WTC11 (cell line): ENCODE results near the gene TIE1. TPM values are rescaled to one million over a fixed set of nuclear protein-coding genes. Genes with fewer than 3 reads are reported as not detected.

Experiments used
- AFF4 ChIP-seq: sonication (generic); formaldehyde crosslinking; IDR thresholded peaks from 2 replicates; pipeline ENCODE4 v1.8.1; 2023; ENCODE audit warnings: mild to moderate bottlenecking, missing genetic modification reagents, borderline replicate concordance
- FOXJ3 ChIP-seq: sonication (generic); formaldehyde crosslinking; IDR thresholded peaks from 2 replicates; pipeline ENCODE4 v1.9.0; 2021; ENCODE audit warnings: missing genetic modification reagents, mild to moderate bottlenecking, borderline replicate concordance
- GABPB1 ChIP-seq: sonication (generic); formaldehyde crosslinking; IDR thresholded peaks from 2 replicates; pipeline ENCODE4 v1.8.1; 2023; ENCODE audit warnings: mild to moderate bottlenecking, missing genetic modification reagents
- HMGA2 ChIP-seq: fragments of 250-450 bp; sonication (Bioruptor Pico); IDR thresholded peaks from 2 replicates; pipeline ENCODE4 v1.4.0; 2021; ENCODE audit warnings: mild to moderate bottlenecking, moderate library complexity
- MAX ChIP-seq: sonication (generic); formaldehyde crosslinking; IDR thresholded peaks from 2 replicates; pipeline ENCODE4 v1.8.0; 2022; ENCODE audit warnings: mild to moderate bottlenecking, missing genetic modification reagents
- MXD4 ChIP-seq: fragments of 250-450 bp; sonication (Bioruptor Pico); IDR thresholded peaks from 2 replicates; pipeline ENCODE4 v1.8.0; 2021; ENCODE audit warnings: mild to moderate bottlenecking, moderate library complexity, borderline replicate concordance
- NFATC4 ChIP-seq: fragments of 250-450 bp; sonication (Bioruptor Pico); IDR thresholded peaks from 2 replicates; pipeline ENCODE4 v1.9.0; 2021; ENCODE audit warnings: mild to moderate bottlenecking
- RORB ChIP-seq: fragments of 250-450 bp; sonication (Bioruptor Pico); IDR thresholded peaks from 2 replicates; pipeline ENCODE4 v1.9.0; 2021; ENCODE audit warnings: mild to moderate bottlenecking
- TEAD4 ChIP-seq: sonication (generic); formaldehyde crosslinking; IDR thresholded peaks from 2 replicates; pipeline ENCODE4 v1.8.0; 2022; ENCODE audit warnings: mild to moderate bottlenecking, missing genetic modification reagents
- USF2 ChIP-seq: sonication (generic); formaldehyde crosslinking; IDR thresholded peaks from 2 replicates; pipeline ENCODE4 v1.8.1; 2023; ENCODE audit warnings: mild to moderate bottlenecking, missing genetic modification reagents, moderate library complexity
- ZBTB21 ChIP-seq: sonication (generic); formaldehyde crosslinking; IDR thresholded peaks from 2 replicates; pipeline ENCODE4 v1.8.1; 2023; ENCODE audit warnings: mild to moderate bottlenecking, missing genetic modification reagents, borderline replicate concordance
- ZNF121 ChIP-seq: sonication (generic); formaldehyde crosslinking; IDR thresholded peaks from 2 replicates; pipeline ENCODE4 v1.8.0; 2023; ENCODE audit warnings: missing genetic modification reagents
- ZNF416 ChIP-seq: fragments of 250-450 bp; sonication (Bioruptor Pico); IDR thresholded peaks from 2 replicates; pipeline ENCODE4 v1.9.0; 2021; ENCODE audit warnings: mild to moderate bottlenecking, inconsistent platforms
- total RNA-seq: library from RNA; stranded (reverse); gene quantifications from 3 replicates; pipeline ENCODE4 v1.2.3, GENCODE V29; 2021
- TF ChIP-seq, protein P1 (sequence below): sonication (generic); formaldehyde crosslinking; IDR thresholded peaks from 2 replicates; pipeline ENCODE4 v1.8.0; 2022; ENCODE audit warnings: missing genetic modification reagents
- TF ChIP-seq, protein P2 (sequence below): fragments of 250-450 bp; sonication (Bioruptor Pico); IDR thresholded peaks from 2 replicates; pipeline ENCODE4 v1.9.0; 2021; ENCODE audit warnings: mild to moderate bottlenecking
- TF ChIP-seq, protein P3 (sequence below): fragments of 250-450 bp; sonication (Bioruptor Pico); IDR thresholded peaks from 2 replicates; pipeline ENCODE4 v1.8.0; 2021; ENCODE audit warnings: mild to moderate bottlenecking
- TF ChIP-seq, protein P4 (sequence below): fragments of 250-450 bp; sonication (Bioruptor Pico); IDR thresholded peaks from 2 replicates; pipeline ENCODE4 v2.1.2; 2022; ENCODE audit warnings: mild to moderate bottlenecking, moderate library complexity
- TF ChIP-seq, protein P5 (sequence below): sonication (generic); formaldehyde crosslinking; conservative IDR thresholded peaks from 2 replicates; pipeline ENCODE4 v1.8.1; 2023; ENCODE audit warnings: mild to moderate bottlenecking, low read depth, missing genetic modification reagents, moderate library complexity
- TF ChIP-seq, protein P6 (sequence below): sonication (generic); formaldehyde crosslinking; IDR thresholded peaks from 2 replicates; pipeline ENCODE4 v1.8.1; 2023; ENCODE audit warnings: mild to moderate bottlenecking, missing genetic modification reagents, moderate library complexity

TIE1 gene
- total RNA-seq, 1 experiment from 2014 or later = 2.5 TPM

- TF ChIP-seq, protein P1, sequence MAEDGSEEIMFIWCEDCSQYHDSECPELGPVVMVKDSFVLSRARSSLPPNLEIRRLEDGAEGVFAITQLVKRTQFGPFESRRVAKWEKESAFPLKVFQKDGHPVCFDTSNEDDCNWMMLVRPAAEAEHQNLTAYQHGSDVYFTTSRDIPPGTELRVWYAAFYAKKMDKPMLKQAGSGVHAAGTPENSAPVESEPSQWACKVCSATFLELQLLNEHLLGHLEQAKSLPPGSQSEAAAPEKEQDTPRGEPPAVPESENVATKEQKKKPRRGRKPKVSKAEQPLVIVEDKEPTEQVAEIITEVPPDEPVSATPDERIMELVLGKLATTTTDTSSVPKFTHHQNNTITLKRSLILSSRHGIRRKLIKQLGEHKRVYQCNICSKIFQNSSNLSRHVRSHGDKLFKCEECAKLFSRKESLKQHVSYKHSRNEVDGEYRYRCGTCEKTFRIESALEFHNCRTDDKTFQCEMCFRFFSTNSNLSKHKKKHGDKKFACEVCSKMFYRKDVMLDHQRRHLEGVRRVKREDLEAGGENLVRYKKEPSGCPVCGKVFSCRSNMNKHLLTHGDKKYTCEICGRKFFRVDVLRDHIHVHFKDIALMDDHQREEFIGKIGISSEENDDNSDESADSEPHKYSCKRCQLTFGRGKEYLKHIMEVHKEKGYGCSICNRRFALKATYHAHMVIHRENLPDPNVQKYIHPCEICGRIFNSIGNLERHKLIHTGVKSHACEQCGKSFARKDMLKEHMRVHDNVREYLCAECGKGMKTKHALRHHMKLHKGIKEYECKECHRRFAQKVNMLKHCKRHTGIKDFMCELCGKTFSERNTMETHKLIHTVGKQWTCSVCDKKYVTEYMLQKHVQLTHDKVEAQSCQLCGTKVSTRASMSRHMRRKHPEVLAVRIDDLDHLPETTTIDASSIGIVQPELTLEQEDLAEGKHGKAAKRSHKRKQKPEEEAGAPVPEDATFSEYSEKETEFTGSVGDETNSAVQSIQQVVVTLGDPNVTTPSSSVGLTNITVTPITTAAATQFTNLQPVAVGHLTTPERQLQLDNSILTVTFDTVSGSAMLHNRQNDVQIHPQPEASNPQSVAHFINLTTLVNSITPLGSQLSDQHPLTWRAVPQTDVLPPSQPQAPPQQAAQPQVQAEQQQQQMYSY = no peak
- TF ChIP-seq NFATC4 (CRISPR knock-in tag) (no peak), ZBTB21 (CRISPR knock-in tag) (0 out of 2 replicates have a peak, but pooled peaks have one; percentile 75), AFF4 (CRISPR knock-in tag) (no peak), ZNF121 (peak; percentile 89), FOXJ3 (CRISPR knock-in tag) (no peak), TEAD4 (CRISPR knock-in tag) (no peak), RORB (CRISPR knock-in tag) (no peak), GABPB1 (CRISPR knock-in tag) (no peak), HMGA2 (no peak), MAX (CRISPR knock-in tag) (peak; percentile 77; the same call in 1 of the 2 replicates), ZNF416 (CRISPR knock-in tag) (no peak), USF2 (CRISPR knock-in tag) (peak; percentile 54), MXD4 (no peak)
- TF ChIP-seq, protein P2, sequence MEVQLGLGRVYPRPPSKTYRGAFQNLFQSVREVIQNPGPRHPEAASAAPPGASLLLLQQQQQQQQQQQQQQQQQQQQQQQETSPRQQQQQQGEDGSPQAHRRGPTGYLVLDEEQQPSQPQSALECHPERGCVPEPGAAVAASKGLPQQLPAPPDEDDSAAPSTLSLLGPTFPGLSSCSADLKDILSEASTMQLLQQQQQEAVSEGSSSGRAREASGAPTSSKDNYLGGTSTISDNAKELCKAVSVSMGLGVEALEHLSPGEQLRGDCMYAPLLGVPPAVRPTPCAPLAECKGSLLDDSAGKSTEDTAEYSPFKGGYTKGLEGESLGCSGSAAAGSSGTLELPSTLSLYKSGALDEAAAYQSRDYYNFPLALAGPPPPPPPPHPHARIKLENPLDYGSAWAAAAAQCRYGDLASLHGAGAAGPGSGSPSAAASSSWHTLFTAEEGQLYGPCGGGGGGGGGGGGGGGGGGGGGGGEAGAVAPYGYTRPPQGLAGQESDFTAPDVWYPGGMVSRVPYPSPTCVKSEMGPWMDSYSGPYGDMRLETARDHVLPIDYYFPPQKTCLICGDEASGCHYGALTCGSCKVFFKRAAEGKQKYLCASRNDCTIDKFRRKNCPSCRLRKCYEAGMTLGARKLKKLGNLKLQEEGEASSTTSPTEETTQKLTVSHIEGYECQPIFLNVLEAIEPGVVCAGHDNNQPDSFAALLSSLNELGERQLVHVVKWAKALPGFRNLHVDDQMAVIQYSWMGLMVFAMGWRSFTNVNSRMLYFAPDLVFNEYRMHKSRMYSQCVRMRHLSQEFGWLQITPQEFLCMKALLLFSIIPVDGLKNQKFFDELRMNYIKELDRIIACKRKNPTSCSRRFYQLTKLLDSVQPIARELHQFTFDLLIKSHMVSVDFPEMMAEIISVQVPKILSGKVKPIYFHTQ (CRISPR knock-in tag) = no peak
- TF ChIP-seq, protein P3, sequence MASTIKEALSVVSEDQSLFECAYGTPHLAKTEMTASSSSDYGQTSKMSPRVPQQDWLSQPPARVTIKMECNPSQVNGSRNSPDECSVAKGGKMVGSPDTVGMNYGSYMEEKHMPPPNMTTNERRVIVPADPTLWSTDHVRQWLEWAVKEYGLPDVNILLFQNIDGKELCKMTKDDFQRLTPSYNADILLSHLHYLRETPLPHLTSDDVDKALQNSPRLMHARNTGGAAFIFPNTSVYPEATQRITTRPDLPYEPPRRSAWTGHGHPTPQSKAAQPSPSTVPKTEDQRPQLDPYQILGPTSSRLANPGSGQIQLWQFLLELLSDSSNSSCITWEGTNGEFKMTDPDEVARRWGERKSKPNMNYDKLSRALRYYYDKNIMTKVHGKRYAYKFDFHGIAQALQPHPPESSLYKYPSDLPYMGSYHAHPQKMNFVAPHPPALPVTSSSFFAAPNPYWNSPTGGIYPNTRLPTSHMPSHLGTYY = 0 out of 2 replicates have a peak, but pooled peaks have one; percentile 53
- TF ChIP-seq, protein P4, sequence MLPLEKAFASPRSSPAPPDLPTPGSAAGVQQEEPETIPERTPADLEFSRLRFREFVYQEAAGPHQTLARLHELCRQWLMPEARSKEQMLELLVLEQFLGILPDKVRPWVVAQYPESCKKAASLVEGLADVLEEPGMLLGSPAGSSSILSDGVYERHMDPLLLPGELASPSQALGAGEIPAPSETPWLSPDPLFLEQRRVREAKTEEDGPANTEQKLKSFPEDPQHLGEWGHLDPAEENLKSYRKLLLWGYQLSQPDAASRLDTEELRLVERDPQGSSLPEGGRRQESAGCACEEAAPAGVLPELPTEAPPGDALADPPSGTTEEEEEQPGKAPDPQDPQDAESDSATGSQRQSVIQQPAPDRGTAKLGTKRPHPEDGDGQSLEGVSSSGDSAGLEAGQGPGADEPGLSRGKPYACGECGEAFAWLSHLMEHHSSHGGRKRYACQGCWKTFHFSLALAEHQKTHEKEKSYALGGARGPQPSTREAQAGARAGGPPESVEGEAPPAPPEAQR (CRISPR knock-in tag) = no peak
- TF ChIP-seq, protein P5, sequence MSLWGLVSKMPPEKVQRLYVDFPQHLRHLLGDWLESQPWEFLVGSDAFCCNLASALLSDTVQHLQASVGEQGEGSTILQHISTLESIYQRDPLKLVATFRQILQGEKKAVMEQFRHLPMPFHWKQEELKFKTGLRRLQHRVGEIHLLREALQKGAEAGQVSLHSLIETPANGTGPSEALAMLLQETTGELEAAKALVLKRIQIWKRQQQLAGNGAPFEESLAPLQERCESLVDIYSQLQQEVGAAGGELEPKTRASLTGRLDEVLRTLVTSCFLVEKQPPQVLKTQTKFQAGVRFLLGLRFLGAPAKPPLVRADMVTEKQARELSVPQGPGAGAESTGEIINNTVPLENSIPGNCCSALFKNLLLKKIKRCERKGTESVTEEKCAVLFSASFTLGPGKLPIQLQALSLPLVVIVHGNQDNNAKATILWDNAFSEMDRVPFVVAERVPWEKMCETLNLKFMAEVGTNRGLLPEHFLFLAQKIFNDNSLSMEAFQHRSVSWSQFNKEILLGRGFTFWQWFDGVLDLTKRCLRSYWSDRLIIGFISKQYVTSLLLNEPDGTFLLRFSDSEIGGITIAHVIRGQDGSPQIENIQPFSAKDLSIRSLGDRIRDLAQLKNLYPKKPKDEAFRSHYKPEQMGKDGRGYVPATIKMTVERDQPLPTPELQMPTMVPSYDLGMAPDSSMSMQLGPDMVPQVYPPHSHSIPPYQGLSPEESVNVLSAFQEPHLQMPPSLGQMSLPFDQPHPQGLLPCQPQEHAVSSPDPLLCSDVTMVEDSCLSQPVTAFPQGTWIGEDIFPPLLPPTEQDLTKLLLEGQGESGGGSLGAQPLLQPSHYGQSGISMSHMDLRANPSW (CRISPR knock-in tag) = no peak
- TF ChIP-seq, protein P6, sequence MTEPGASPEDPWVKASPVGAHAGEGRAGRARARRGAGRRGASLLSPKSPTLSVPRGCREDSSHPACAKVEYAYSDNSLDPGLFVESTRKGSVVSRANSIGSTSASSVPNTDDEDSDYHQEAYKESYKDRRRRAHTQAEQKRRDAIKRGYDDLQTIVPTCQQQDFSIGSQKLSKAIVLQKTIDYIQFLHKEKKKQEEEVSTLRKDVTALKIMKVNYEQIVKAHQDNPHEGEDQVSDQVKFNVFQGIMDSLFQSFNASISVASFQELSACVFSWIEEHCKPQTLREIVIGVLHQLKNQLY = no peak
Measured at GRCh38 chr1:43348809-43349593, 48.2 kb downstream of the TIE1 start (continued).
